HepG2 (cell line): ENCODE measurements around the gene FKBP5. TPM values are rescaled to one million over a fixed set of nuclear protein-coding genes. Genes with fewer than 3 reads are reported as not detected.
A peak's percentile ranks its signal among the peaks of the same experiment; 100 is the strongest.

Experiments
- ARNT ChIP-seq: fragments of 450-650 bp; IDR thresholded peaks from 2 replicates; pipeline ENCODE4 v1.6.1; 2017
- CREB1 ChIP-seq, 2 experiments: fragments of 450-650 bp in 1 of 2; IDR thresholded peaks; 2 replicates each; pipeline ENCODE4 v1.6.1; 2016 to 2017; ENCODE audit warnings: control low read depth in 1 of 2, mild to moderate bottlenecking in 1 of 2, missing compliant biosample characterization in 1 of 2, missing genetic modification characterization in 1 of 2
- DMAP1 ChIP-seq: IDR thresholded peaks from 2 replicates; pipeline ENCODE4 v1.6.1; 2016
- ESRRA ChIP-seq: sonication (generic); formaldehyde crosslinking; IDR thresholded peaks from 2 replicates; pipeline ENCODE4 v1.5.1; 2020; ENCODE audit warnings: mild to moderate bottlenecking, low read depth, missing genetic modification reagents
- HNRNPLL ChIP-seq: fragments of 200-400 bp; formaldehyde crosslinking; IDR thresholded peaks from 2 replicates; pipeline ENCODE4 v1.6.1; 2017; ENCODE audit warnings: mild to moderate bottlenecking, low read depth, low read length; ENCODE audit not compliant: poor library complexity, severe bottlenecking
- IRX3 ChIP-seq: sonication (generic); formaldehyde crosslinking; IDR thresholded peaks from 2 replicates; pipeline ENCODE4 v1.8.1; 2023; ENCODE audit warnings: mild to moderate bottlenecking, low read depth, missing genetic modification reagents, borderline replicate concordance
- JUND ChIP-seq: sonication (generic); formaldehyde crosslinking; IDR thresholded peaks from 2 replicates; pipeline ENCODE4 v1.8.0; 2022; ENCODE audit warnings: mild to moderate bottlenecking, missing genetic modification reagents
- MAFF ChIP-seq: IDR thresholded peaks from 2 replicates; pipeline ENCODE4 v1.6.1; 2011; ENCODE audit warnings: low read depth, low read length, improper control_type of control experiment
- PLRG1 ChIP-seq: fragments of 450-650 bp; conservative IDR thresholded peaks from 2 replicates; pipeline ENCODE4 v1.6.1; 2016
- RAD51 ChIP-seq: fragments of 450-650 bp; IDR thresholded peaks from 2 replicates; pipeline ENCODE4 v1.6.1; 2016; ENCODE audit warnings: borderline replicate concordance
- SRY ChIP-seq: sonication (generic); formaldehyde crosslinking; IDR thresholded peaks from 2 replicates; pipeline ENCODE4 v1.8.0; 2022; ENCODE audit warnings: mild to moderate bottlenecking, missing genetic modification reagents
- SSRP1 ChIP-seq: IDR thresholded peaks from 2 replicates; pipeline ENCODE4 v1.6.1; 2016; ENCODE audit warnings: control low read depth
- ZNF124 ChIP-seq: sonication (generic); formaldehyde crosslinking; IDR thresholded peaks from 2 replicates; pipeline ENCODE4 v1.4.0; 2020; ENCODE audit warnings: missing genetic modification reagents
- ZNF180 ChIP-seq: sonication (generic); formaldehyde crosslinking; IDR thresholded peaks from 2 replicates; pipeline ENCODE4 v1.4.0; 2020; ENCODE audit warnings: low read depth, missing genetic modification reagents, borderline replicate concordance
- ZNF317 ChIP-seq: sonication (generic); formaldehyde crosslinking; IDR thresholded peaks from 2 replicates; pipeline ENCODE4 v1.5.0; 2020; ENCODE audit warnings: mild to moderate bottlenecking, missing genetic modification reagents
- ZNF747 ChIP-seq: sonication (generic); formaldehyde crosslinking; IDR thresholded peaks from 2 replicates; pipeline ENCODE4 v1.8.1; 2023; ENCODE audit warnings: missing genetic modification reagents, mild to moderate bottlenecking, borderline replicate concordance
- ZNF83 ChIP-seq: sonication (generic); formaldehyde crosslinking; IDR thresholded peaks from 2 replicates; pipeline ENCODE4 v1.4.0; 2020; ENCODE audit warnings: missing genetic modification reagents, mild to moderate bottlenecking, borderline replicate concordance
- ZSCAN31 ChIP-seq: sonication (generic); formaldehyde crosslinking; IDR thresholded peaks from 2 replicates; pipeline ENCODE4 v1.5.0; 2020; ENCODE audit warnings: low read depth, mild to moderate bottlenecking, missing genetic modification reagents
- polyA plus RNA-seq, 8 experiments: library from polyadenylated mRNA; depleted of rRNA in 3 of 8; stranded (reverse) in 7 of 8; unstranded in 1 of 8; fragments of >200 nt; fragmentation: Illumina TruSeq in 4 of 8; extraction: Trizol in 4 of 8; gene quantifications; 2 replicates each; pipeline versions ENCODE4 v1.2.1 to v1.2.3, GENCODE V29; 2011 to 2016; ENCODE audit warnings: low read depth in 4 of 8, missing spikeins in 1 of 8, mixed read lengths in 1 of 8; ENCODE audit not compliant: insufficient read depth in 1 of 8
- total RNA-seq, 5 experiments: library from RNA; depleted of rRNA; stranded (reverse); fragments of >200 nt; fragmentation: Illumina TruSeq; extraction: Trizol; gene quantifications; 2 replicates each; pipeline ENCODE4 v1.2.3, GENCODE V29; 2016; ENCODE audit warnings: low read depth in 1 of 5
- TF ChIP-seq, protein P1 (sequence below): sonication (generic); formaldehyde crosslinking; IDR thresholded peaks from 2 replicates; pipeline ENCODE4 v1.4.0; 2020; ENCODE audit warnings: missing genetic modification reagents
- TF ChIP-seq, protein P2 (sequence below): IDR thresholded peaks from 2 replicates; pipeline ENCODE4 v1.6.1; 2018; ENCODE audit warnings: missing genetic modification reagents
- TF ChIP-seq, protein P3 (sequence below): sonication (generic); formaldehyde crosslinking; IDR thresholded peaks from 2 replicates; pipeline ENCODE4 v1.5.1; 2020; ENCODE audit warnings: missing genetic modification reagents, mild to moderate bottlenecking, borderline replicate concordance
- TF ChIP-seq, protein P4 (sequence below): sonication (generic); formaldehyde crosslinking; IDR thresholded peaks from 2 replicates; pipeline ENCODE4 v1.5.0; 2020; ENCODE audit warnings: mild to moderate bottlenecking, low read depth, missing genetic modification reagents, borderline replicate concordance
- TF ChIP-seq, protein P5 (sequence below): sonication (generic); formaldehyde crosslinking; IDR thresholded peaks from 2 replicates; pipeline ENCODE4 v1.8.0; 2022; ENCODE audit warnings: missing genetic modification reagents, mild to moderate bottlenecking, moderate library complexity, borderline replicate concordance

FKBP5 gene
- total and polyA plus RNA-seq, 2 of the 13 experiments (the other 11 are each of a cell fraction or from before 2014, with no cell fraction given), result 8.0 to 17.4 TPM

DNA sequence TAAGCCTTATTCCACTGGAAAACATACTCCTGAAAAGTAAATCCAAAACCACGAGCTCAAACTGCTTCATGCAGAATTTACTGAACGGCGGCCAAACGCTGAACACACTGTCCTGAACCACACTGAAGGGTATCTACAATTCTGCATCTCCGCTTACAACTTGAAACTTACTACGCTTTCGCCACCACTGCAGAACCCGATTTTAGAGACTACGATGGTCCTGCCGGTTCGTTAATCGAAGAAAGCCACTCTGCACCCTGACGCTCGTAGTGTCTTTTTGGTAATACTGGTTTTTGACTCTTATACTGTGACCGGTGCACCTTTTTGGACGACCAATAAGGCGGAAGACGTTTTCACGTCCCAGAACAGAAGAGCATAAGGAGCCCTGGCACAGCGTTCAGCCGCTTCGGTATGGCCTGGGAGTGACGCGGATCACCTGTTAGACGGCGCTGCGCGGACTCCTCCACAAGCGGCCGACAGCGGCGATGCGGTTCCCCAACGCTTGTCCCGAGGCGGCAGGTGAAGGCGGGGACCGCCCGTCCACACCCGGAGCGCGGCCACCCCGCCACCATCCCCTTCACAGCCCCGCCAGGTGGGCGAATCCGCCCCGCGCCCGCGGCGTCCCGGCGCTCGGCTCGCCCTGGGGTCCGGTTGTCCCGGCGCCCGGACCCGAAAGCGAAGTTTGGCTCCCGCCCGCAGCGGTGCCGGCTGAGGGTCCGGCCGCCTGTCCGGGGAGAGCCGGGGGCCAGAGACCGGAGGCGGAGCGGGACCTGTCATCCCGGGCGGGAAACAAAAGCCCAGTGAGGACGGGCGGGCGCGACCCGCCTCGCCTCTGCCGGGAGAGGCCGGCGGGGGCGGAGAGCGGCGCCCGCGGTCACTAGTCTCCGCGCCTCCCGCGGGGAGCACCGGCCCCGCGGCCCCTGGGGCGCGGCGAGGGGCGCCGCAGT lies 784 bp downstream of the FKBP5 start (continued):
- peak; percentile 75 for TF ChIP-seq HNRNPLL
- TF ChIP-seq DMAP1 (CRISPR knock-in tag), result 0 out of 2 replicates have a peak, but pooled peaks have one; percentile 26
- TF ChIP-seq SRY (CRISPR knock-in tag), result no peak; the same call in 1 of the 2 replicates
- TF ChIP-seq ZNF317 (CRISPR knock-in tag), result 0 out of 2 replicates have a peak, but pooled peaks have one; percentile 23
- TF ChIP-seq ESRRA (CRISPR knock-in tag), result no peak
- TF ChIP-seq, protein P1, sequence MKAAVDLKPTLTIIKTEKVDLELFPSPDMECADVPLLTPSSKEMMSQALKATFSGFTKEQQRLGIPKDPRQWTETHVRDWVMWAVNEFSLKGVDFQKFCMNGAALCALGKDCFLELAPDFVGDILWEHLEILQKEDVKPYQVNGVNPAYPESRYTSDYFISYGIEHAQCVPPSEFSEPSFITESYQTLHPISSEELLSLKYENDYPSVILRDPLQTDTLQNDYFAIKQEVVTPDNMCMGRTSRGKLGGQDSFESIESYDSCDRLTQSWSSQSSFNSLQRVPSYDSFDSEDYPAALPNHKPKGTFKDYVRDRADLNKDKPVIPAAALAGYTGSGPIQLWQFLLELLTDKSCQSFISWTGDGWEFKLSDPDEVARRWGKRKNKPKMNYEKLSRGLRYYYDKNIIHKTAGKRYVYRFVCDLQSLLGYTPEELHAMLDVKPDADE (CRISPR knock-in tag), result no peak
- 0 out of 2 replicates have a peak, but pooled peaks have one; percentile 21 for TF ChIP-seq ZNF124 (CRISPR knock-in tag)
- TF ChIP-seq SSRP1 (CRISPR knock-in tag), result no peak
- no peak for TF ChIP-seq ZNF83 (CRISPR knock-in tag)
- TF ChIP-seq ZNF747 (CRISPR knock-in tag), result no peak
- TF ChIP-seq, protein P2, sequence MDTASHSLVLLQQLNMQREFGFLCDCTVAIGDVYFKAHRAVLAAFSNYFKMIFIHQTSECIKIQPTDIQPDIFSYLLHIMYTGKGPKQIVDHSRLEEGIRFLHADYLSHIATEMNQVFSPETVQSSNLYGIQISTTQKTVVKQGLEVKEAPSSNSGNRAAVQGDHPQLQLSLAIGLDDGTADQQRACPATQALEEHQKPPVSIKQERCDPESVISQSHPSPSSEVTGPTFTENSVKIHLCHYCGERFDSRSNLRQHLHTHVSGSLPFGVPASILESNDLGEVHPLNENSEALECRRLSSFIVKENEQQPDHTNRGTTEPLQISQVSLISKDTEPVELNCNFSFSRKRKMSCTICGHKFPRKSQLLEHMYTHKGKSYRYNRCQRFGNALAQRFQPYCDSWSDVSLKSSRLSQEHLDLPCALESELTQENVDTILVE (CRISPR knock-in tag), result peak; percentile 14; the same call in 1 of the 2 replicates
- peak; percentile 11; the same call in 1 of the 2 replicates for TF ChIP-seq ZSCAN31 (CRISPR knock-in tag)
- TF ChIP-seq, protein P3, sequence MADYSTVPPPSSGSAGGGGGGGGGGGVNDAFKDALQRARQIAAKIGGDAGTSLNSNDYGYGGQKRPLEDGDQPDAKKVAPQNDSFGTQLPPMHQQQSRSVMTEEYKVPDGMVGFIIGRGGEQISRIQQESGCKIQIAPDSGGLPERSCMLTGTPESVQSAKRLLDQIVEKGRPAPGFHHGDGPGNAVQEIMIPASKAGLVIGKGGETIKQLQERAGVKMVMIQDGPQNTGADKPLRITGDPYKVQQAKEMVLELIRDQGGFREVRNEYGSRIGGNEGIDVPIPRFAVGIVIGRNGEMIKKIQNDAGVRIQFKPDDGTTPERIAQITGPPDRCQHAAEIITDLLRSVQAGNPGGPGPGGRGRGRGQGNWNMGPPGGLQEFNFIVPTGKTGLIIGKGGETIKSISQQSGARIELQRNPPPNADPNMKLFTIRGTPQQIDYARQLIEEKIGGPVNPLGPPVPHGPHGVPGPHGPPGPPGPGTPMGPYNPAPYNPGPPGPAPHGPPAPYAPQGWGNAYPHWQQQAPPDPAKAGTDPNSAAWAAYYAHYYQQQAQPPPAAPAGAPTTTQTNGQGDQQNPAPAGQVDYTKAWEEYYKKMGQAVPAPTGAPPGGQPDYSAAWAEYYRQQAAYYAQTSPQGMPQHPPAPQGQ (CRISPR knock-in tag), result no peak
- TF ChIP-seq, protein P4, sequence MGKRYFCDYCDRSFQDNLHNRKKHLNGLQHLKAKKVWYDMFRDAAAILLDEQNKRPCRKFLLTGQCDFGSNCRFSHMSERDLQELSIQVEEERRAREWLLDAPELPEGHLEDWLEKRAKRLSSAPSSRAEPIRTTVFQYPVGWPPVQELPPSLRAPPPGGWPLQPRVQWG (CRISPR knock-in tag), result no peak
- no peak for TF ChIP-seq ARNT
- no peak for TF ChIP-seq RAD51
- TF ChIP-seq CREB1 (IDR thresholded peaks at IDR 0.05), result no peak; the same call in 1 of the 2 replicates
- TF ChIP-seq CREB1 (CRISPR knock-in tag; IDR thresholded peaks at IDR 0.05), result no peak
- no peak for TF ChIP-seq ZNF180
- no peak for TF ChIP-seq JUND
- TF ChIP-seq, protein P5, sequence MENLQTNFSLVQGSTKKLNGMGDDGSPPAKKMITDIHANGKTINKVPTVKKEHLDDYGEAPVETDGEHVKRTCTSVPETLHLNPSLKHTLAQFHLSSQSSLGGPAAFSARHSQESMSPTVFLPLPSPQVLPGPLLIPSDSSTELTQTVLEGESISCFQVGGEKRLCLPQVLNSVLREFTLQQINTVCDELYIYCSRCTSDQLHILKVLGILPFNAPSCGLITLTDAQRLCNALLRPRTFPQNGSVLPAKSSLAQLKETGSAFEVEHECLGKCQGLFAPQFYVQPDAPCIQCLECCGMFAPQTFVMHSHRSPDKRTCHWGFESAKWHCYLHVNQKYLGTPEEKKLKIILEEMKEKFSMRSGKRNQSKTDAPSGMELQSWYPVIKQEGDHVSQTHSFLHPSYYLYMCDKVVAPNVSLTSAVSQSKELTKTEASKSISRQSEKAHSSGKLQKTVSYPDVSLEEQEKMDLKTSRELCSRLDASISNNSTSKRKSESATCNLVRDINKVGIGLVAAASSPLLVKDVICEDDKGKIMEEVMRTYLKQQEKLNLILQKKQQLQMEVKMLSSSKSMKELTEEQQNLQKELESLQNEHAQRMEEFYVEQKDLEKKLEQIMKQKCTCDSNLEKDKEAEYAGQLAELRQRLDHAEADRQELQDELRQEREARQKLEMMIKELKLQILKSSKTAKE (CRISPR knock-in tag), result no peak
- TF ChIP-seq PLRG1, result no peak
- TF ChIP-seq MAFF, result no peak
- TF ChIP-seq IRX3 (CRISPR knock-in tag), result no peak
